Adrenal gland (tissue), 5 donors: Measurements from ENCODE around the gene TTYH3.

Experiments
- CTCF ChIP-seq, 6 experiments: fragments of 450-650 bp in 4 of 6; fragments of 200-600 bp in 2 of 6; sonication (generic) in 1 of 6; IDR thresholded peaks; 1 replicate in 5 of 6; 2 replicates in 1 of 6; pipeline versions ENCODE4 v1.5.1 to v1.8.0; 2016 to 2021; ENCODE audit warnings: antibody characterized with exemption in 6 of 6, mild to moderate bottlenecking in 2 of 6, moderate library complexity in 1 of 6
- POLR2A ChIP-seq, 2 donors: fragments of 450-650 bp; IDR thresholded peaks; one replicate each; pipeline ENCODE4 v1.6.1; 2017; ENCODE audit warnings: antibody characterized with exemption in 2 of 2, mild to moderate bottlenecking in 2 of 2, moderate library complexity in 1 of 2
- donor health status: DM: no; HTN: no; CAD: no.

GRCh38 chr7:2699289-2699620 is 67.5 kb downstream of the TTYH3 start:
- TF ChIP-seq CTCF (IDR thresholded peaks at IDR 0.05): no peak
- no peak for TF ChIP-seq POLR2A (IDR thresholded peaks at IDR 0.05)
